Hepatocyte (in vitro differentiated cells): ENCODE measurements around the gene TMEM86B.

Experiments
- CTCF ChIP-seq: fragments of 200-600 bp; sonication (generic); IDR thresholded peaks from 2 replicates; pipeline ENCODE4 v1.5.1; 2016; ENCODE audit warnings: antibody characterized with exemption, mild to moderate bottlenecking; ENCODE audit not compliant: poor library complexity
- EZH2 ChIP-seq: fragments of 200-600 bp; sonication (generic); IDR thresholded peaks from 2 replicates; pipeline ENCODE4 v1.6.1; 2016; ENCODE audit warnings: antibody characterized with exemption, mild to moderate bottlenecking, borderline replicate concordance
- EZH2phosphoT487 ChIP-seq: fragments of 200-600 bp; sonication (generic); IDR thresholded peaks from one replicate; pipeline ENCODE4 v1.6.1; 2018; ENCODE audit warnings: antibody characterized with exemption, mild to moderate bottlenecking, low read depth, moderate library complexity; ENCODE audit not compliant: unreplicated experiment, severe bottlenecking

GRCh38 chr19:55264531-55264930, 36.0 kb upstream of the TMEM86B start:
- TF ChIP-seq CTCF (no peak), EZH2 (no peak), EZH2phosphoT487 (no peak)
